Fibroblast of upper back skin (primary cell): ENCODE results near the gene CIAO2A.

Experiments
- DNase-seq: peaks from one replicate; pipeline ENCODE4 v3.0.0-alpha.2; 2013

Gene CIAO2A

GRCh38 chr15:64037966-64038365 lies 55.7 kb downstream of the CIAO2A start:
- no peak for DNase-seq

GRCh38 chr15:64037116-64037515 lies 56.5 kb downstream of the CIAO2A start:
- DNase-seq: no peak

- no peak for DNase-seq
These were observed 58.1 kb downstream of the CIAO2A start for GRCh38 chr15:64035525-64035924.

DNA sequence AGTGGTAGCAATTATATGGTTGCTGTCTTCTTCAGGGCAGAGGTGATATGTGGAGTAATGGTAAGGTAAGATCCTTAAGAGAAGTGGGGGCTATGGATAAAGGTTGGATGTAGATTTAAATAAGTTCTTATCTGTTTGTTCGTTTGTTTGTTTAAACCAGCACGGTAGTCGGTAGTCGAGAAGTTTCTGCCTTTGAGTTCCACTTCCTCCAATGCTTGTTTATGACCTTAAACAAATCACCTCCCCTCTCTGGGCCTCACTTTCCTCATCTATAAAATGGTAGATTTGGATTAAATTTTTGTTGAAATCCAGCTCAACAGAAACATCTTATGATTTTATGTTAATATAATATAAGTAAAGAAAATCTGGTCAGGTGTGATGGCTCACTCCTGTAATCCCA lies 59.1 kb downstream of the CIAO2A start:
- DNase-seq: no peak

DNA sequence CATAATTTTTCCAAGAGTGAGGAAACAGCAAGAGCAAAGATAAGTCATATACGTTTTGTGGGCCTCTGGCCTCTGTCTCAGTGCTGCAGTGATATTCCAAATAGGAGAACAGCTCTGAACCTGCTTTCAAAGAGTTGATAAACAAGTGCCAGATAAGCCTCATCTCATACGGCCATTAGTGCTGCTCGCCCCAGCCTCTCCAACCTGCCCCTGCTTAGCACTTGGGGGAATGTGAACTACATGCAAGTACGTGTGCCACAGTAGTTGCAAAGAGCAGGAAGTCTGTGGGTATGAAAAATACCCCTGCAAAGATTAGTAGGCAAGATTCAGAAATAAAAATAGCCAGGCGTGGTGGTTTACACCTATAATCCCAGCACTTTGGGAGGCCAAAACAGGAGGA lies 61.3 kb downstream of the CIAO2A start:
- DNase-seq: no peak

DNA sequence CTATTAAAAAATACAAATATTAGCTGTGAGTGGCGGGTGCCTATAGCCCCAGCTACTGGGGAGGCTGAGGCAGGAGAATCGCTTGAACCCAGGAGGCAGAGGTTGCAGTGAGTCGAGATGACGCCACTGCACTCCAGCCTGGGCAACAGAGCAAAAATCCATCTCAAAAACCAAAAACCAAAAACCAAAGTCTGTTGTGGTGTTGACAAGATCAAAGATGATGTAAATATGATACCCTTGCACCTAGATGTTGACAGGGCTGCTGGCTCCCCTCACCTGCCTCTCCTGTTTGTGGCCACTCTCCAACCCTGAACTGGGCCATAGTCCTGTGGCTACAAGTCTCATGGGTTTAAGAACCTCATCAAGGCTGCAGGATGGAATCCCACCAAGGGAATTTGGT lies 63.5 kb downstream of the CIAO2A start:
- DNase-seq: no peak

DNA sequence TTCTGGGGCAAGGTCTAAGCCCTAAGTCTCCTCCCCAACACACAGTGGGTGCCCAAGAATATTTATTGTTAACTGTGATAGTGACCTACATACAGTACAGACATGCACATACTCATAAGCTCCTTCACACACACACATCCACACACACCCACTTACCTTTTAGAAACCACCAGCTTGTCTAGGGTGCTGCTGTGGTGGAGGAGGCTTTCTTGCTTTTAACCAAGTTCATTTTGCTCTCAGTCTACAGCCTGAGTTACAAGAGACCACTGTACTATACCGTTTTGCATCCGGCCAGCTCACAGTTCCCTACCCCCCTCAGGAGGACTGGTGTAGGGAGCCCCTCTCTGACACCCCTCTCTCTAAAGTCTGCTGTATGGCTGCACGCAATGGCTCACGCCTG lies 64.0 kb downstream of the CIAO2A start:
- no peak for DNase-seq

DNA sequence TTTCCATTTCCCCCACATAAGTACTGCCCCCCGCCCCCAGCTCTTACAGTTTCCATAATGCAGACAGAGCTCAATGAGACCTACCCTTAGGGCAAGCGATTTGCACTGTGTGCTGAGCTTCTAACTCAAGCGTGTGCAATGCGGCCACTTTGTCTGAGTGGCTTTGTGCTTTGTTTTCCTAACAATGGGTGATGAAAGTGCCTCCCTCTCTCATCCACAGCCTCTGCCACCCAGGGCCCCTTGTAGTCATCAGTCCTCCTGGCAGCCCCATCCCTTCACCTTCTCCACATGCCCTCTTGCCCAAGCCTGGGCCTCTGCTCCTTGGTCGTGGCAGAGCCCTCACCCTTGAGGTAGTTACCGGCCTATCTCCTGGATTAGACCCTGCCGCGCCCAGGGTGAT lies 64.5 kb downstream of the CIAO2A start:
- DNase-seq: no peak

GRCh38 chr15:64026591-64026990 lies 67.0 kb downstream of the CIAO2A start:
- DNase-seq: no peak

- peak; percentile 19 for DNase-seq
These were observed 69.2 kb downstream of the CIAO2A start for GRCh38 chr15:64024172-64025050.

- DNase-seq: no peak
These were observed 70.4 kb downstream of the CIAO2A start for GRCh38 chr15:64023220-64023619.

DNA sequence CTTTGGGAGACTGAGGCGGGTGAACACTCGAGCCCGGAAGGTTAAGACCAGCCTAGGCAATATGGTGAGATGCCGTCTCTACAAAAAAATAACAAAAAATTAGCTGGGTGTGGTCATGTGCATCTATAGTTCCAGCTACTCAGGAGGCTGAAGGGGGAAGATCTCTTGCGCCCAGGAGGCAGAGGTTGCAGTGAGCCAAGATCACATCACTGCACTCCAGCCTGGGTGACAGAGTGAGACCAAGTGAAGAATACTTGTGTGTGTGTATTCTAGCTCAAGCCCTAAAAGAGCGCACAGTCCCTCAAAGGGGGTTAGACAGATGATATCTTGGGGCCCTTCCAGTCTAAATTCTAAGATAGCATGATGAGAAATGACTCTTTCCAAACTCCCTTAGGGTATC lies 71.1 kb downstream of the CIAO2A start:
- no peak for DNase-seq
